GM19324 (cell line): ENCODE data around the gene ST3GAL2.
"Not testable (repeated sequence)": the region's sequence is repeated elsewhere in the genome, so short reads cannot be mapped to it uniquely, and the experiment has no call there.

Experiments
- ATAC-seq: cut with Tn5 transposase; IDR thresholded peaks from one replicate; pipeline ENCODE4 v1.9.1; 2021; ENCODE audit warnings: mild to moderate bottlenecking, moderate library complexity; ENCODE audit not compliant: unreplicated experiment, low FRiP score

ST3GAL2 gene

GRCh38 chr16:70468776-70469525, 30.1 kb upstream of the ST3GAL2 start:
- ATAC-seq, result no peak

GRCh38 chr16:70467608-70468007, 28.7 kb upstream of the ST3GAL2 start:
- ATAC-seq, result no peak

- ATAC-seq, result no peak
Measured at GRCh38 chr16:70467113-70467512, 28.2 kb upstream of the ST3GAL2 start.

GRCh38 chr16:70466805-70467076, 27.8 kb upstream of the ST3GAL2 start:
- ATAC-seq, result no peak

GRCh38 chr16:70465999-70466804, 27.3 kb upstream of the ST3GAL2 start:
- no peak for ATAC-seq

GRCh38 chr16:70463235-70463634, 24.3 kb upstream of the ST3GAL2 start:
- ATAC-seq, result no peak

GRCh38 chr16:70460737-70461261, 21.9 kb upstream of the ST3GAL2 start:
- no peak for ATAC-seq

- no peak for ATAC-seq
Measured at GRCh38 chr16:70457446-70458166, 18.7 kb upstream of the ST3GAL2 start.

- ATAC-seq, result no peak
Measured at GRCh38 chr16:70455910-70456309, 17.0 kb upstream of the ST3GAL2 start.

- peak; percentile 91 for ATAC-seq
Measured at GRCh38 chr16:70454222-70455034, 15.5 kb upstream of the ST3GAL2 start, which contains the start of gene FCSK. Gene FCSK, plus strand, starts transcription at chr16:70454595. Its CDS starts 8,596 bp downstream, at chr16:70463191.

GRCh38 chr16:70453892-70454221, 15.0 kb upstream of the ST3GAL2 start:
- ATAC-seq, result peak; percentile 4

GRCh38 chr16:70453117-70453891, 14.4 kb upstream of the ST3GAL2 start:
- ATAC-seq, result no peak

GRCh38 chr16:70451004-70451340, 12.1 kb upstream of the ST3GAL2 start:
- not testable (repeated sequence) for ATAC-seq

GRCh38 chr16:70450142-70451003, 11.5 kb upstream of the ST3GAL2 start:
- not testable (repeated sequence) for ATAC-seq

- ATAC-seq, result no peak
Measured at GRCh38 chr16:70448075-70448474, 9.2 kb upstream of the ST3GAL2 start.

GRCh38 chr16:70444249-70445063, 5.6 kb upstream of the ST3GAL2 start:
- no peak for ATAC-seq

- no peak for ATAC-seq
Measured at GRCh38 chr16:70442344-70442743, 3.4 kb upstream of the ST3GAL2 start.

GRCh38 chr16:70441406-70441990, 2.6 kb upstream of the ST3GAL2 start:
- ATAC-seq, result no peak
